ENCODE measurements around the gene IL1R1. TPM values are rescaled to one million over a fixed set of nuclear protein-coding genes. Genes with fewer than 3 reads are reported as not detected.

Gene IL1R1
- total RNA-seq, 2 donors from 2014 or later: 65.1 to 281 TPM

DNA sequence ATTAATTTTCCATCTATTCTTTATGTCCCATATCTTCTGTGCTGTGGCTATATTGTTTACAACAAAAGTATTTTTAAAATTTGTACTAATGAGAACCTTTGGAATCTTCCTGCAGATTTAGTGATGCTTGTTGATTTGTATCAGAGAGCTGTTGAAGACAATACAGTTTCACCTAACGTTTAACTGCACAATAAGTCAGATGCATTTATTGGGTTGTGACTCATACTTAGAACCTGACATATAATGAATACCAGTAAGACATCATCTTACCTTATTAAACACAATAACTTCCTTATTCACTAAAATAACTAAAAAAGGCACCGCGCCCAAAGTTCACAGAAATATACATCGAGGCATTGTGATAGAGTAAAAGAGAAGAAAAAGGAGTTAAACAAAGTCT is 43.8 kb upstream of the IL1R1 start:
- ATAC-seq (ENCODE audit: insufficient number of reproducible peaks, low FRiP score, low read depth): no peak
- TF ChIP-seq, protein P1, sequence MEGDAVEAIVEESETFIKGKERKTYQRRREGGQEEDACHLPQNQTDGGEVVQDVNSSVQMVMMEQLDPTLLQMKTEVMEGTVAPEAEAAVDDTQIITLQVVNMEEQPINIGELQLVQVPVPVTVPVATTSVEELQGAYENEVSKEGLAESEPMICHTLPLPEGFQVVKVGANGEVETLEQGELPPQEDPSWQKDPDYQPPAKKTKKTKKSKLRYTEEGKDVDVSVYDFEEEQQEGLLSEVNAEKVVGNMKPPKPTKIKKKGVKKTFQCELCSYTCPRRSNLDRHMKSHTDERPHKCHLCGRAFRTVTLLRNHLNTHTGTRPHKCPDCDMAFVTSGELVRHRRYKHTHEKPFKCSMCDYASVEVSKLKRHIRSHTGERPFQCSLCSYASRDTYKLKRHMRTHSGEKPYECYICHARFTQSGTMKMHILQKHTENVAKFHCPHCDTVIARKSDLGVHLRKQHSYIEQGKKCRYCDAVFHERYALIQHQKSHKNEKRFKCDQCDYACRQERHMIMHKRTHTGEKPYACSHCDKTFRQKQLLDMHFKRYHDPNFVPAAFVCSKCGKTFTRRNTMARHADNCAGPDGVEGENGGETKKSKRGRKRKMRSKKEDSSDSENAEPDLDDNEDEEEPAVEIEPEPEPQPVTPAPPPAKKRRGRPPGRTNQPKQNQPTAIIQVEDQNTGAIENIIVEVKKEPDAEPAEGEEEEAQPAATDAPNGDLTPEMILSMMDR (IDR thresholded peaks at IDR 0.05): no peak
- no peaks in the 10 kb centered on the region for H3K27me3 ChIP-seq (replicated peaks; ENCODE audit: insufficient read depth)

DNA sequence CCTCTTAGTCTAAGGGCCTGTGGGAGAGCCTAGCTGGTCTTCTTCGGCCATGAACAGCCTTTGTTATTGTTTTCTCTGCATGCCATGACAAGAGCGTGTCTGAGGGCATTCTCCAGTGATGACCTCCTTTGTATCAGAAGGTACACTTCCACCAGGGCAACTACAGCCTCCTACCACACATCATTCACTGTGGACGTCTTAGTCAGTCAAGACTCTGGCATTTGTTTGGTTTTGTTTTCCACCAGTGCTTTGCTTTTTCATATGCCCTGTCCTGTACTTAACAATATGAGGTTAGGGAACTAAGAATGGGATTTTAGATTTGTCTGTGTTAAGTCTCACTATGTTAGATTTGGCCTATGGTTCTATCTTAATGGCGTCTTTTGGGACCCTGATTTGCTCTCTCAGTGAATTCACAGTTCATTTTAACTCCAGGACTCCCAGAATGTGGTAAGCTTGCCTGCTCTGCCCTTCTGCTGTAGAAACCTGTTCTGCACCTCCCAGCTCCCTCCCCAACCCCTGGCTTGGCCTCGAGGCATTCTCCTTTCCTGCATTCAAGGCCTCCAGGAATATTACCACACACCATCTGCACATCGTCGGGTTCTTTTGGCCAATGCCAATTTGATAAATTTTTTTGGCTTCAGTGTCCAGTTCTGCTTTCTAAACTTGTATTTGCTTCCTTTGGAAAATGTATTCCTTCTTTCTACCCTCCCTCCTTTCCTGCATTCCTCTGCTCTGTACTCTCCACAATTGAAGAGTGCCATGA is 42.8 kb upstream of the IL1R1 start:
- Histone ChIP-seq H3K4me3 (no peak overlapping the region), H3K9me3 (no peaks in the 10 kb centered on the region), H3K27ac (no peak overlapping the region), H3K4me1 (ENCODE audit: control insufficient read depth in 1 of 2, low read depth in 2 of 2) (peaks cover 0 to 17% of the 10 kb centered on the region in 2 donors), H3K27me3 (replicated peaks; ENCODE audit: insufficient read depth) (no peaks in the 10 kb centered on the region), H3K36me3 (no peaks in the 10 kb centered on the region)
- TF ChIP-seq, protein P1 (IDR thresholded peaks at IDR 0.05): no peak
- DNase-seq (ENCODE audit: low spot score): no peak
- ATAC-seq (ENCODE audit: insufficient number of reproducible peaks, low FRiP score, low read depth): no peak

More for the DNA sequence above, 43.8 kb upstream of the IL1R1 start:
- Histone ChIP-seq H3K36me3 (no peaks in the 10 kb centered on the region), H3K4me3 (no peak overlapping the region), H3K4me1 (ENCODE audit: control insufficient read depth in 1 of 2, low read depth in 2 of 2) (peaks cover 0 to 12% of the 10 kb centered on the region in 2 donors), H3K27ac (no peak overlapping the region), H3K9me3 (no peaks in the 10 kb centered on the region)
- DNase-seq (ENCODE audit: low spot score): no peak

DNA sequence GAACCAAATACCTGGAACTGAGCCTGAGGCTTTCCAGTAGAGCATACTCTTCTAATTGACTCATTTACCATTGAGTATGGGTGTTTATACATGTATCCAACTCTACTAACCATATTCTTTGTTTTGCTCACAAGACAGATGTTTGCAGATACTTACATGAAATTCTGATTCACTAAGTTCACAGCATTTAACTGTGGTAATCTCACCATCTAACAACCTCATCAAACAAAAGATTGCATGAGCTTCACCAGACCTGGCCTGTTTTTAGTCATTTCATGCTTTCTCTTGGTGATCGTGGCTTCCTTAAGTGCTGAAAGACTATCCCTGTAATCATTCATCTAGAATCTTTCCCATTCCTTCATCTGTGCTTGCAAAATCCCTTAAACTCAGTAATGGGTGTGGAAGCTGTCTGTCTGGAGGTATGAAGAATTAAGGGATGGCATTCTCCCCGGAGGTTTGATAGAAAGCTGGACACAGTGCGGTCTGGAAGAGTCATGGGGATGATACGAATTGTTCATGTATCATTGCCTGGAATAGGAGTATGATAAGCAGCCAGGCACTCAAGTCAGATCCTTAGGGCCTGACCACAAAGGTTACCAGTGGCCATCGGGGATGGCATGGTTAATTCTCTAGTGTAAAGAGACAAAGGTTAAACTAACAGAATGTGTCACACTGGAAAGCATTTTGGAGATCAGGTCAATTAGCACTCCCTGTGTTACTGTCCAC is 42.0 kb upstream of the IL1R1 start:
- Histone ChIP-seq H3K36me3 (no peaks in the 10 kb centered on the region), H3K9me3 (no peaks in the 10 kb centered on the region), H3K4me3 (no peak overlapping the region), H3K4me1 (ENCODE audit: control insufficient read depth in 1 of 2, low read depth in 2 of 2) (peaks cover 0 to 22% of the 10 kb centered on the region in 2 donors), H3K27ac (no peak overlapping the region), H3K27me3 (replicated peaks; ENCODE audit: insufficient read depth) (no peaks in the 10 kb centered on the region)
- TF ChIP-seq, protein P1 (IDR thresholded peaks at IDR 0.05): no peak
- no peak for DNase-seq (ENCODE audit: low spot score)
- no peak for ATAC-seq (ENCODE audit: insufficient number of reproducible peaks, low FRiP score, low read depth)

DNA sequence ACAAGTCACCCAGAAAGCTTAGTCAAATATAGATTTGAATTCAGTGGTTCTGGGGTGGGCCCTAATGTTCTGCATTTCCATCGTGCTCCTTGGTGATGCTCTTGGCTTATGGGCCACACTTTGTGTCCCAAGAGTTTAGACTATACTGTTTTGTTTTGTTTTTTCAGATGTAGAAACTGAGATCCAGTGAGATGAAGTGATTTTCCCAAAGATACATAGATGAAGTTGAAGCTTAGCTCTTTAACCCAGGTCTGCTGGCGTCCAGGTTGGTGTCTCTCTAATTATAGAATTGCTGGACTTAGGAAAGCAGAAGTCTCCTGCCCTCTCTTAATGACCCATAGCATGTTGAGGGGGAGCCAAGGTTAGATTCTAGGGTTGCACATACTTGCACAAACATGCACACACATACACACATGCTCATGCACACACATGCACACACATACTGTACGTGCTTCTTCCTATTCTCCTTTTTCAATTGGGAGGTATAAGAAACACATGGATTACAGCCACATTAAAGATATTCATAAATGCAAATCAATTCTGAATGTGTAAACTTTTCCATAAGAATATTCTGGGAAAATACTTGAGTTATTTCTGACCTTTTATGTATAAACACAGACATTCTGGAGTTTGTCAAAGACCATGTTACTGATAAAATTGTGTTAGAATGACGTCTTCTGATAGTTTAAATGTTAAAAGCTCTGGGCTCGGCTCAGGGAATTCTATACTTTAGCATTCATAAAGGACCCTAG is 41.3 kb upstream of the IL1R1 start:
- DNase-seq (ENCODE audit: low spot score): no peak
- Histone ChIP-seq H3K9me3 (no peaks in the 10 kb centered on the region), H3K27me3 (replicated peaks; ENCODE audit: insufficient read depth) (no peaks in the 10 kb centered on the region), H3K36me3 (no peaks in the 10 kb centered on the region), H3K4me1 (ENCODE audit: control insufficient read depth in 1 of 2, low read depth in 2 of 2) (peaks cover 0 to 29% of the 10 kb centered on the region in 2 donors), H3K27ac (no peak overlapping the region), H3K4me3 (no peak overlapping the region)
- TF ChIP-seq, protein P1 (IDR thresholded peaks at IDR 0.05): no peak
- no peak for ATAC-seq (ENCODE audit: insufficient number of reproducible peaks, low FRiP score, low read depth)
